Activated CD4-positive, alpha-beta memory T cell treated with anti-CD3 and anti-CD28 coated beads, Interleukin-2, amount 10 ng/mL, durations not matched to agents 7 days and 5 days (primary cell): ENCODE results near the gene AKT1. TPM values are rescaled to one million over a fixed set of nuclear protein-coding genes. Genes with fewer than 3 reads are reported as not detected.

ENCODE experiments used
- CTCF ChIA-PET: fragments of 350-600 bp; sonication (Branson Sonifier 250); formaldehyde crosslinking; loops from one replicate; lab custom pipeline; 2021; ENCODE audit warnings: antibody characterized with exemption, inconsistent platforms; lab: Charles Lee
- POLR2A ChIA-PET: fragments of 350-600 bp; sonication (Branson Sonifier 250); formaldehyde crosslinking; loops from one replicate; lab custom pipeline; 2021; ENCODE audit warnings: antibody characterized with exemption; lab: Charles Lee
- DNase-seq: peaks from one replicate; pipeline ENCODE4 v3.0.0-alpha.2; 2020
- H3K27ac Mint-ChIP-seq: one replicate; pipeline ENCODE4 v1.8.0; 2021; ENCODE audit warnings: mild to moderate bottlenecking, mixed read lengths
- H3K27me3 Mint-ChIP-seq: one replicate; pipeline ENCODE4 v1.8.0; 2021; ENCODE audit warnings: mixed read lengths
- H3K36me3 Mint-ChIP-seq: one replicate; pipeline ENCODE4 v1.8.0; 2021; ENCODE audit warnings: low read depth, mixed read lengths
- H3K4me1 Mint-ChIP-seq: one replicate; pipeline ENCODE4 v1.8.0; 2021; ENCODE audit warnings: mixed read lengths
- H3K4me3 Mint-ChIP-seq: one replicate; pipeline ENCODE4 v1.8.0; 2021; ENCODE audit warnings: mild to moderate bottlenecking, mixed read lengths
- H3K9me3 Mint-ChIP-seq: one replicate; pipeline ENCODE4 v1.8.0; 2021; ENCODE audit warnings: mixed read lengths
- total RNA-seq, 2 experiments: library from RNA; stranded (reverse); gene quantifications; one replicate each; pipeline ENCODE4 v1.2.3, GENCODE V29; 2021

Gene AKT1
- total RNA-seq, 2 experiments from 2014 or later, result 157 to 162 TPM

GRCh38 chr14:104784846-104785707 is 10.5 kb downstream of the AKT1 start:
- H3K9me3 Mint-ChIP-seq, result no peaks in the 10 kb centered on the region
- H3K4me1 Mint-ChIP-seq, result peaks cover 6% of the 10 kb centered on the region
- no peak overlapping the region for H3K4me3 Mint-ChIP-seq
- no peak overlapping the region for H3K27ac Mint-ChIP-seq
- no peaks in the 10 kb centered on the region for H3K36me3 Mint-ChIP-seq
- no peaks in the 10 kb centered on the region for H3K27me3 Mint-ChIP-seq
- CTCF ChIA-PET, result no interaction called here
- POLR2A ChIA-PET, result interaction anchor here (0.9 kb wide), 1 partner anchor 9 kb away, joined by 3 read pairs; no protein-coding TSS in a partner anchor
- no peak for DNase-seq

- CTCF ChIA-PET, result no interaction called here
- Mint-ChIP-seq H3K27me3 (no peaks in the 10 kb centered on the region), H3K36me3 (no peaks in the 10 kb centered on the region), H3K4me3 (no peak overlapping the region), H3K4me1 (peaks cover 6% of the 10 kb centered on the region), H3K9me3 (no peaks in the 10 kb centered on the region), H3K27ac (no peak overlapping the region)
- POLR2A ChIA-PET, result interaction anchor here (0.9 kb wide), 1 partner anchor 10 kb away, joined by 3 read pairs; no protein-coding TSS in a partner anchor
- DNase-seq, result no peak
These were observed 11.4 kb downstream of the AKT1 start for GRCh38 chr14:104784218-104784568.

- H3K9me3 Mint-ChIP-seq, result no peaks in the 10 kb centered on the region
- ChIA-PET CTCF (no interaction called here), POLR2A (no interaction called here)
- H3K4me3 Mint-ChIP-seq, result no peak overlapping the region
- H3K27ac Mint-ChIP-seq, result no peak overlapping the region
- peaks cover 6% of the 10 kb centered on the region for H3K4me1 Mint-ChIP-seq
- no peaks in the 10 kb centered on the region for H3K36me3 Mint-ChIP-seq
- DNase-seq, result no peak
- no peaks in the 10 kb centered on the region for H3K27me3 Mint-ChIP-seq
These were observed 11.9 kb downstream of the AKT1 start for GRCh38 chr14:104783484-104784217.

GRCh38 chr14:104782808-104783139 is 12.8 kb downstream of the AKT1 start:
- peaks cover 6% of the 10 kb centered on the region for H3K4me1 Mint-ChIP-seq
- no peak overlapping the region for H3K4me3 Mint-ChIP-seq
- H3K27me3 Mint-ChIP-seq, result no peaks in the 10 kb centered on the region
- ChIA-PET POLR2A (no interaction called here), CTCF (no interaction called here)
- DNase-seq, result no peak
- H3K36me3 Mint-ChIP-seq, result peaks cover 4% of the 10 kb centered on the region
- H3K27ac Mint-ChIP-seq, result no peak overlapping the region
- no peaks in the 10 kb centered on the region for H3K9me3 Mint-ChIP-seq

GRCh38 chr14:104782086-104782807 is 13.3 kb downstream of the AKT1 start:
- H3K4me1 Mint-ChIP-seq, result peaks cover 6% of the 10 kb centered on the region

GRCh38 chr14:104781271-104782077 is 14.1 kb downstream of the AKT1 start:
- POLR2A ChIA-PET, result no interaction called here
- Mint-ChIP-seq H3K27me3 (no peaks in the 10 kb centered on the region), H3K36me3 (peaks cover 12% of the 10 kb centered on the region), H3K9me3 (no peaks in the 10 kb centered on the region), H3K27ac (no peak overlapping the region), H3K4me3 (no peak overlapping the region), H3K4me1 (peaks cover 2% of the 10 kb centered on the region)
- no peak for DNase-seq
- CTCF ChIA-PET, result interaction anchor here (1.5 kb wide), 1 partner anchor 11 kb away, joined by 7 read pairs; no protein-coding TSS in a partner anchor

More at GRCh38 chr14:104782086-104782807, 13.3 kb downstream of the AKT1 start:
- ChIA-PET POLR2A (no interaction called here), CTCF (interaction anchor here (1.5 kb wide), 1 partner anchor 11 kb away, joined by 7 read pairs; no protein-coding TSS in a partner anchor)
- Mint-ChIP-seq H3K27ac (no peak overlapping the region), H3K27me3 (no peaks in the 10 kb centered on the region), H3K4me3 (no peak overlapping the region), H3K9me3 (no peaks in the 10 kb centered on the region), H3K36me3 (peaks cover 6% of the 10 kb centered on the region)
- no peak for DNase-seq

GRCh38 chr14:104780513-104781030 is 15.0 kb downstream of the AKT1 start:
- Mint-ChIP-seq H3K4me1 (no peaks in the 10 kb centered on the region), H3K4me3 (no peak overlapping the region), H3K9me3 (no peaks in the 10 kb centered on the region), H3K27ac (no peak overlapping the region), H3K36me3 (peaks cover 18% of the 10 kb centered on the region), H3K27me3 (no peaks in the 10 kb centered on the region)
- ChIA-PET POLR2A (interaction anchor here (1.1 kb wide), 1 partner anchor 37 kb away, joined by 3 read pairs; no protein-coding TSS in a partner anchor), CTCF (no interaction called here)
- DNase-seq, result no peak

- no peaks in the 10 kb centered on the region for H3K9me3 Mint-ChIP-seq
- POLR2A ChIA-PET, result interaction anchor here (1.1 kb wide), 1 partner anchor 38 kb away, joined by 3 read pairs; no protein-coding TSS in a partner anchor
- no peak for DNase-seq
- no peaks in the 10 kb centered on the region for H3K27me3 Mint-ChIP-seq
- no peak overlapping the region for H3K4me3 Mint-ChIP-seq
- H3K27ac Mint-ChIP-seq, result no peak overlapping the region
- CTCF ChIA-PET, result interaction anchor here (1.0 kb wide), 1 partner anchor 9 kb away, joined by 3 read pairs; no protein-coding TSS in a partner anchor
- H3K36me3 Mint-ChIP-seq, result peaks cover 18% of the 10 kb centered on the region
- no peaks in the 10 kb centered on the region for H3K4me1 Mint-ChIP-seq
These were observed 15.6 kb downstream of the AKT1 start for GRCh38 chr14:104779776-104780512.

- DNase-seq, result no peak
- ChIA-PET POLR2A (no interaction called here), CTCF (interaction anchor here (1.0 kb wide), 1 partner anchor 8 kb away, joined by 3 read pairs; no protein-coding TSS in a partner anchor)
- Mint-ChIP-seq H3K27ac (no peak overlapping the region), H3K36me3 (peaks cover 23% of the 10 kb centered on the region), H3K27me3 (no peaks in the 10 kb centered on the region), H3K4me3 (no peak overlapping the region), H3K4me1 (no peaks in the 10 kb centered on the region), H3K9me3 (no peaks in the 10 kb centered on the region)
These were observed 16.7 kb downstream of the AKT1 start for GRCh38 chr14:104778694-104779331.

- Mint-ChIP-seq H3K27me3 (no peaks in the 10 kb centered on the region), H3K27ac (no peak overlapping the region), H3K9me3 (no peaks in the 10 kb centered on the region), H3K4me3 (no peak overlapping the region), H3K4me1 (no peaks in the 10 kb centered on the region), H3K36me3 (peaks cover 26% of the 10 kb centered on the region)
- POLR2A ChIA-PET, result no interaction called here
- CTCF ChIA-PET, result no interaction called here
- DNase-seq, result no peak
These were observed 17.7 kb downstream of the AKT1 start for GRCh38 chr14:104777808-104778249.
